Lung microvascular endothelial cell (primary cell): Measurements from ENCODE around the gene COX4I1. TPM values are rescaled to one million over a fixed set of nuclear protein-coding genes. Genes with fewer than 3 reads are reported as not detected.
A peak's percentile ranks its signal among the peaks of the same experiment; 100 is the strongest.
"Not testable (repeated sequence)": the region's sequence is repeated elsewhere in the genome, so short reads cannot be mapped to it uniquely, and the experiment has no call there.

Experiments used
- DNase-seq, 2 donors: peaks; one replicate each; pipeline versions ENCODE4 v3.0.0 to v3.0.0-alpha.2; 2010; ENCODE audit warnings: low read depth in 2 of 2
- total RNA-seq: library from RNA; depleted of rRNA; stranded (reverse); fragments of >200 nt; gene quantifications from 2 replicates; pipeline ENCODE4 v1.2.1, GENCODE V29; 2014

The COX4I1 gene
- total RNA-seq, 1 donor from 2014 or later: 633 TPM

- DNase-seq: no peak
Observed at GRCh38 chr16:85823328-85823920, 23.9 kb downstream of the COX4I1 start.

- DNase-seq: no peak
Observed at GRCh38 chr16:85824161-85825135, 25.0 kb downstream of the COX4I1 start.

GRCh38 chr16:85825326-85825725 lies 25.8 kb downstream of the COX4I1 start:
- no peak for DNase-seq

GRCh38 chr16:85826686-85827247 lies 27.3 kb downstream of the COX4I1 start:
- no peak for DNase-seq

GRCh38 chr16:85828166-85828565 lies 28.7 kb downstream of the COX4I1 start:
- no peak for DNase-seq

- no peak for DNase-seq
Observed at GRCh38 chr16:85829171-85829719, 29.8 kb downstream of the COX4I1 start.

- no peak for DNase-seq
Observed at GRCh38 chr16:85829751-85830445, 30.4 kb downstream of the COX4I1 start.

- DNase-seq: no peak
Observed at GRCh38 chr16:85830821-85831220, 31.3 kb downstream of the COX4I1 start.

- DNase-seq: no peak
Observed at GRCh38 chr16:85832570-85833218, 33.2 kb downstream of the COX4I1 start.

GRCh38 chr16:85833219-85833920 lies 33.9 kb downstream of the COX4I1 start:
- peak; percentile 12 to 96 for DNase-seq

- no peak for DNase-seq
Observed at GRCh38 chr16:85834741-85835140, 35.2 kb downstream of the COX4I1 start.

- DNase-seq: no peak
Observed at GRCh38 chr16:85835227-85835751, 35.8 kb downstream of the COX4I1 start.

GRCh38 chr16:85835956-85836705 lies 36.6 kb downstream of the COX4I1 start:
- no peak for DNase-seq

- DNase-seq: no peak
Observed at GRCh38 chr16:85836706-85837582, 37.4 kb downstream of the COX4I1 start.

- DNase-seq: not testable (repeated sequence)
Observed at GRCh38 chr16:85837654-85838053, 38.2 kb downstream of the COX4I1 start.

- no peak for DNase-seq
Observed at GRCh38 chr16:85838381-85838780, 38.9 kb downstream of the COX4I1 start.

GRCh38 chr16:85838876-85839585 lies 39.5 kb downstream of the COX4I1 start:
- DNase-seq: no peak
